CD14-positive monocyte (primary cell): ENCODE measurements around the gene SCFD1. TPM values are rescaled to one million over a fixed set of nuclear protein-coding genes. Genes with fewer than 3 reads are reported as not detected.
A peak's percentile ranks its signal among the peaks of the same experiment; 100 is the strongest.

Source experiments
- DNase-seq, 3 donors: peaks; one replicate each; pipeline ENCODE4 v3.0.0-alpha.2; 2011 to 2022
- H2AFZ ChIP-seq: 2 replicates; pipeline ENCODE4 v1.6.0; 2012; ENCODE audit warnings: mild to moderate bottlenecking, low read depth, low read length, inconsistent platforms; ENCODE audit not compliant: insufficient read depth, poor library complexity, severe bottlenecking
- H3K27ac ChIP-seq, 2 donors: 1 replicate in 1 of 2; 2 replicates in 1 of 2; pipeline ENCODE4 v1.5.1; 2012 to 2013; ENCODE audit warnings: low read length in 2 of 2, control low read depth in 1 of 2, inconsistent platforms in 1 of 2, low read depth in 1 of 2, mild to moderate bottlenecking in 1 of 2
- H3K27me3 ChIP-seq, 2 donors: one replicate each; pipeline versions ENCODE4 v1.6.0 to v1.6.1; 2011 to 2013; ENCODE audit warnings: low read length in 2 of 2; ENCODE audit not compliant: control insufficient read depth in 2 of 2, insufficient read depth in 2 of 2
- H3K36me3 ChIP-seq, 2 donors: replicated peaks in 1 of 2; 1 replicate in 1 of 2; 2 replicates in 1 of 2; pipeline versions ENCODE4 v1.5.1 to v1.6.1; 2012 to 2013; ENCODE audit warnings: low read length in 2 of 2, control low read depth in 1 of 2, inconsistent platforms in 1 of 2, mild to moderate bottlenecking in 1 of 2; ENCODE audit not compliant: insufficient read depth in 2 of 2, control insufficient read depth in 1 of 2
- H3K4me1 ChIP-seq, 2 donors: 1 replicate in 1 of 2; 2 replicates in 1 of 2; pipeline versions ENCODE4 v1.5.1 to v1.6.1; 2012 to 2013; ENCODE audit warnings: low read length in 2 of 2, control low read depth in 1 of 2, inconsistent platforms in 1 of 2, mild to moderate bottlenecking in 1 of 2, moderate library complexity in 1 of 2; ENCODE audit not compliant: insufficient read depth in 2 of 2, control insufficient read depth in 1 of 2
- H3K4me2 ChIP-seq: replicated peaks from 2 replicates; pipeline ENCODE3; 2012; ENCODE audit warnings: low read length, moderate library complexity, mild to moderate bottlenecking; ENCODE audit not compliant: poor library complexity, severe bottlenecking; ENCODE audit errors: extremely low read depth
- H3K4me3 ChIP-seq, 3 experiments: fragments of 200-600 bp in 1 of 3; sonication (generic) in 1 of 3; replicated peaks in 1 of 3; 1 replicate in 2 of 3; 2 replicates in 1 of 3; pipeline ENCODE4 v1.5.1; 2011 to 2013; ENCODE audit warnings: low read length in 3 of 3, mild to moderate bottlenecking in 3 of 3, control low read depth in 2 of 3, low read depth in 2 of 3, inconsistent platforms in 1 of 3, moderate library complexity in 1 of 3
- H3K79me2 ChIP-seq: 2 replicates; pipeline ENCODE4 v1.6.0; 2012; ENCODE audit warnings: mild to moderate bottlenecking, control low read depth, inconsistent platforms, low read length, moderate library complexity; ENCODE audit not compliant: insufficient read depth
- H3K9ac ChIP-seq: 2 replicates; pipeline ENCODE4 v1.6.0; 2017; ENCODE audit warnings: low read length, mild to moderate bottlenecking; ENCODE audit not compliant: insufficient read depth, poor library complexity, severe bottlenecking
- H3K9me3 ChIP-seq, 2 donors: replicated peaks in 1 of 2; 1 replicate in 1 of 2; 2 replicates in 1 of 2; pipeline versions ENCODE4 v1.5.1 to v1.6.1; 2012 to 2013; ENCODE audit warnings: low read length in 2 of 2, control low read depth in 1 of 2; ENCODE audit not compliant: control insufficient read depth in 1 of 2, insufficient read depth in 1 of 2
- H4K20me1 ChIP-seq: 2 replicates; pipeline ENCODE4 v1.6.0; 2012; ENCODE audit warnings: mild to moderate bottlenecking, low read length, control low read depth, moderate library complexity; ENCODE audit not compliant: insufficient read depth
- H3K27ac Mint-ChIP-seq, 7 donors: one replicate each; pipeline ENCODE4 v1.8.0; 2020; ENCODE audit warnings: mild to moderate bottlenecking in 7 of 7, mixed read lengths in 7 of 7, moderate library complexity in 6 of 7, inconsistent platforms in 2 of 7
- H3K27me3 Mint-ChIP-seq, 3 donors: one replicate each; pipeline ENCODE4 v1.8.0; 2021 to 2022; ENCODE audit warnings: low read depth in 3 of 3, mild to moderate bottlenecking in 3 of 3, mixed read lengths in 3 of 3, moderate library complexity in 3 of 3, inconsistent platforms in 1 of 3
- H3K36me3 Mint-ChIP-seq, 2 donors: one replicate each; pipeline ENCODE4 v1.8.0; 2020; ENCODE audit warnings: mixed read lengths in 2 of 2, inconsistent platforms in 1 of 2, mild to moderate bottlenecking in 1 of 2
- H3K4me1 Mint-ChIP-seq: one replicate; pipeline ENCODE4 v1.8.0; 2020; ENCODE audit warnings: mild to moderate bottlenecking, mixed read lengths
- H3K4me3 Mint-ChIP-seq, 2 donors: one replicate each; pipeline ENCODE4 v1.8.0; 2020; ENCODE audit warnings: mild to moderate bottlenecking in 2 of 2, mixed read lengths in 2 of 2, moderate library complexity in 1 of 2
- H3K9me3 Mint-ChIP-seq, 7 donors: one replicate each; pipeline ENCODE4 v1.8.0; 2020 to 2022; ENCODE audit warnings: mixed read lengths in 7 of 7, mild to moderate bottlenecking in 6 of 7, moderate library complexity in 6 of 7, inconsistent platforms in 2 of 7
- CTCF ChIP-seq: fragments of 200-600 bp; IDR thresholded peaks from one replicate; pipeline ENCODE4 v1.8.0; 2022; ENCODE audit warnings: antibody characterized with exemption, mild to moderate bottlenecking
- WGBS: methylation state at CpG from one replicate; pipeline ENCODE4 v1.1.5; 2013; ENCODE audit warnings: missing lambda C conversion rate; ENCODE audit not compliant: insufficient coverage; 5-methylcytosine and 5-hydroxymethylcytosine counted together
- intact Hi-C, 2 donors: fragments of 100-400 bp; cut with micrococcal nuclease; formaldehyde crosslinking; loops; one replicate each; pipeline versions ENCODE4 v1.15.0 to v1.15.1; 2023
- polyA plus RNA-seq, 3 donors: library from polyadenylated mRNA; depleted of rRNA in 1 of 3; unstranded in 2 of 3; stranded (reverse) in 1 of 3; fragments of 300-500 nt in 2 of 3; fragments of >200 nt in 1 of 3; fragmentation: Illumina TruSeq in 2 of 3; gene quantifications; 1 replicate in 2 of 3; 2 replicates in 1 of 3; pipeline ENCODE4 v1.2.3, GENCODE V29; 2012 to 2021

The SCFD1 gene
- polyA plus RNA-seq, 3 donors = 33.1 to 64.1 (median 44.9) TPM

- Histone ChIP-seq H3K9me3 (no peaks in the 10 kb centered on the region), H3K4me3 (no peak overlapping the region), H3K36me3 (peaks cover 20 to 45% of the 10 kb centered on the region in 2 donors), H2AFZ (peak overlapping the region; percentile 56), H3K4me1 (peaks cover 11 to 16% of the 10 kb centered on the region in 2 donors), H3K27ac (peak overlapping the region in 1 of 2 donors; percentile 76), H3K27me3 (no peaks in the 10 kb centered on the region), H3K9ac (no peak overlapping the region), H3K4me2 (peak overlapping the region; percentile 49), H3K79me2 (no peaks in the 10 kb centered on the region), H4K20me1 (no peaks in the 10 kb centered on the region)
- peak; percentile 81 to 85 (median 83) for DNase-seq
- Mint-ChIP-seq H3K27ac (peak overlapping the region; percentile 54 to 77 (median 71)), H3K4me1 (peaks cover 19% of the 10 kb centered on the region), H3K36me3 (peaks cover 18 to 20% of the 10 kb centered on the region in 2 donors), H3K9me3 (no peaks in the 10 kb centered on the region), H3K27me3 (no peaks in the 10 kb centered on the region), H3K4me3 (peak overlapping the region in 1 of 2 donors; percentile 55)
- intact Hi-C loops = loop anchor here (5.0 to 10.0 kb wide), 2 partner anchors 234 to 236 kb away; no protein-coding TSS in a partner anchor
- peak; percentile 74 for TF ChIP-seq CTCF
- WGBS = 65% methylated on average over 2 of the region's 6 CpGs
Measured at GRCh38 chr14:30610787-30611343, 11.3 kb upstream of the SCFD1 start.

DNA sequence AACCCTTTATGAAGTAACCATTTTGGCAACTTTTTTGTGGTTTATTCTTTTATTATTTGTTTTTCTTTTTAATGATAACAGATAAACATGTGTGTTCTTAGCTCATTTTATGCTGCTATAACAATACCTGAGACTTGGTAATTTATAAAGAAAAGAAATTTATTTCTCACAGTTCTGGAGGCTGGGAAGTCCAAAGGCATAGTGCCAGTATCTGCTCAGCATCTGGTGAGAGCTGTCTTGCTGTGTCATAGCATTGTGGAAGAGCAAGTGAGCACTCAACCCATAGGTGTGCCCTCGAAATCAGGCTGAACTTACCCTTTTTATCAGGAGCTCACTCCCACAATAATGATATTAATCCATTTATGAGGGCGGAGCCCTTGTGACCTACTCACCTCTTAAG, 8.0 kb upstream of the SCFD1 start:
- Histone ChIP-seq H3K4me3 (no peak overlapping the region), H3K4me1 (peaks cover 11 to 16% of the 10 kb centered on the region in 2 donors), H2AFZ (no peak overlapping the region), H3K9ac (no peak overlapping the region), H3K79me2 (no peaks in the 10 kb centered on the region), H3K27me3 (no peaks in the 10 kb centered on the region), H3K36me3 (peaks cover 28 to 35% of the 10 kb centered on the region in 2 donors), H4K20me1 (no peaks in the 10 kb centered on the region), H3K9me3 (no peaks in the 10 kb centered on the region), H3K27ac (no peak overlapping the region), H3K4me2 (no peak overlapping the region)
- no peak overlapping the region for H3K27ac Mint-ChIP-seq
- intact Hi-C loops = loop anchor here (5.0 to 10.0 kb wide), 2 partner anchors 237 to 239 kb away; no protein-coding TSS in a partner anchor
- no peaks in the 10 kb centered on the region for H3K9me3 Mint-ChIP-seq
- DNase-seq = no peak
- H3K27me3 Mint-ChIP-seq = no peaks in the 10 kb centered on the region
- TF ChIP-seq CTCF = no peak
- peaks cover 17% of the 10 kb centered on the region for H3K4me1 Mint-ChIP-seq
- peaks cover 13 to 14% of the 10 kb centered on the region in 2 donors for H3K36me3 Mint-ChIP-seq
- no peak overlapping the region for H3K4me3 Mint-ChIP-seq
- WGBS = no CpG with 5 or more reads among the region's 2 CpGs
